Measurements from ENCODE around the gene HTT.
"Not testable (repeated sequence)": the region's sequence is repeated elsewhere in the genome, so short reads cannot be mapped to it uniquely, and the experiment has no call there.

HTT gene

DNA sequence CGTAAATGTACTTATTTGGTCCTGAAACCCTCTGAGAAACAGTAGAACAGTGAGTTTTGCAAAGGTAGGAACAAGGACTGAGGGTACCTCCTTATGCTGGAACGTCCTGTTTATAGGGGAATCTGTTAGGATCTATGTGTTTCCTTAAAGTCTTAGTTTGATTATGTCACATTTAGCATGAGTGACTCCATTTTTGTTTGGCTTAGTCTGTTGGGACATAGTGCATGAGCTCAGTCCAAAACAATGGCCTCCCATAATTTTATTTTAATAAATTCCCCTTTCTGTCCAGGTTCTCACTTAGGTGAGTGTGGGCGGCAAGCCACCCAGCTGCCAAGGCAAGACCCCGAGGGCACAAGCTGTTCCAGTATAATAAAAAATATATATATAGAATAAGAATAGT is 27.9 kb upstream of the HTT start:
- DNase-seq: no peak

DNA sequence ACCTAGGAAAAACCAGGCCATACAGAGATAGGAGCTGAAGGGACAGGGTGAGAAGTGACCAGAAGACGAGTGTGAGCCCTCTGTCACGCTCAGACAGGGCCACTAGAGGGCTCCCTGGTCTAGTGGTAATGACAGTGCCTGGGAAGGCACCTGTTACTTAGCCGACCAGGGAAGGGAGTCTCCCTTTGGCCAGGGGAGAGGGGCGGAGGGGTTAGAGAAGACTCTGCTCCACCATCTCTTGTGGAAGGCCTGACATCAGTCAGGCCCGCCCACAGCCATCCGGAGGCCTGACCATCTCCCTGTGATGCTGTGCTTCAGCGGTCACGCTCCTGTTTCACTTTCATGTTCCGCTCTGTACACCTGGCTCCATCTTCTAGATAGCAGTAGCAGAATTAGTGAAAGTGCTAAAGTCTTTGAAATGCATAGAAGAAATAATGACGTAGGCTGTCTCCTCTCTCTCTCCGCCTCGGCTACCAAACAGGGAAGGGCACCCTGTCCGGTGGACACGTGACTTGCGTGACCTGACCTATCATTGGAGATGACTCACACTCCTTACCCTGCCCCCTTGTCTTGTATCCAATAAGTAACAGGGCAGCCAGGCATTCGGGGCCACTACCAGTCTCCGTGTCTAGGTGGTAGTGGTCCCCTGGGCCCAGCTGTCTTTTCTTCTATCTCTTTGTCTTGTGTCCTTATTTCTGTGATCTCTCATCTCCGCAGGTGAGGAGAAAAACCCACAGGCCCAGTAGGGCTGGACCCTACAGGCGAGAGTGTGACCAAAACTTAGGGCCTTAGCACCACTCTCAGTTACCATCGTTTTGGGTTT is 26.8 kb upstream of the HTT start:
- no peak for DNase-seq

DNA sequence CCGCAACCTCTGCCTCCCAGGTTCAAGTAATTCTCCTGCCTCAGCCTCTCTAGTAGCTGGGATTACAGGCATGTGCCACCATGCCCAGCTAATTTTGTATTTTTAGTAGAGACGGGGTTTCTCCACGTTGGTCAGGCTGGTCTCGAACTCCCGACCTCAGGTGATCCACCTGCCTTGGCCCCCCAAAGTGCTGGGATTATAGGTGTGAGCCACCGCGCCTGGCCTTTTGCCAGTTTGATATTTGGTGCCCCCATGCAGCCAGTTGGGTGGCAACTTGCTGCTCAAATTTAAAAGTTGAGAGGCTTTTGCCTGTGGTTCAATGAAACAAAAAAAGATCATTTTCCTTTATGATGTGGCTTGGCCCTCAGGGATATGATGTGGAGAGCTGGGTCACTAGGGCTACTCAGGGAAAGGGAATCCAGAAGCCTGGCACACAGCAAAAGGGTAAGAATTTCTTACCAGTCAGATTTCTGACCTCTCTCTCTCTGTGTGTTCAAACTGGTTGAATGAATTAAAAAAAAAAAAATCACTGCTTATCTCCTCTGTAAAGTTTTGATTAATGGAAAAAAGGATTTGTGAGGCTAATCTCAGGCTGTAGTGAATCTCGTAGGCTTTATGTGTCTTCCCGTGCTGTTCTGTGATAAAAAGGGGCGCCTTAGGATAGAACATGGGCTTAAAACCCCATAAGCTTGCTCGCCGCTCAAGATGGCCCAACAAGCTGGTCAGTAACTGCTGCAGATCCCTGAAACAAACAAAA is 23.2 kb upstream of the HTT start:
- DNase-seq: not testable (repeated sequence)

DNA sequence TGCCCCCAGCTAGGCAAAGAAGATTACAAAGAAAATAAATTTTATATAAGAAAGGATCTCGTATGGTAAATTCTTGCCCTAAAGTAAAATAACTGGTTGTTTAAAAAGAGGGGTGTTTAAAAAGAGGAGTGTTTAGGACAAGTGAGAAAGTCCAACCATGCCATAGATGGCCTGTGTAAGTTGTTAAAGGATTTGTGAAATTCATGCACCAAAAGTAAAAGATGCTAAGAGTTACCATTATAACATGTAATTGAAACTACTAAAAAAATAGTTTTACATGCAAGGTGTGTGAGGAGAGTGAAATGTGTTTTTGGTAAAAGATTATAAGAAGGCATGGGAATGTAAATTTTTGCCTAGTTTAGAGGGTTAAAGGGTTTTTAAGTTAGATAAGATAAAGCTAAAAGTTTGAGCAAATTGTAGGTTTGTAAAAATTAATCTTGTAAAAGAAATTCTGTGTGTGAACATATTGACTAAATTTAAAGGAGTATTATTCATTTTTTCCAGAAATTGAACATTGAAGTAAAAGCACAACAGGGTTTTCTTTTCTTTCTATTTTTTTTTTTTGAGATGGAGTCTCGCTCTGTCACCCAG is 20.2 kb upstream of the HTT start:
- DNase-seq: no peak

DNA sequence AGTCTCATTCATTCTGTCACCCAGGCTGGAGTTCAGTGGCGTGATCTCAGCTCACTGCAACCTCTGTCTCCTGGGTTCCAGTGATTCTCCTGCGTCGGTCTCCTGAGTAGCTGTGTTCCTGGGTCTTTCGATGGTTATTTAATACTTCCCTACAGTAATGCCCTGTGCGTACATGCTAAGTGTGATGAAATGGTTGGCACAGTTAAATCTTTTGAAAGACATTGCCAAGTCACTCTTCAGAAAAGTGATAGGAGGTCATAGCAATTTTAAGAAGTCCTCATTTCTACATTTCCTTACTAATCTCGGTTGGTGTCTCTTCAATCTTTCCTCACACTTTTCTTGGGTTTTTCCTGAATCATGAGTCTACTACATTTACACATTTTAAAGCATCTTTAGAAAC is 14.5 kb upstream of the HTT start:
- DNase-seq: no peak

DNA sequence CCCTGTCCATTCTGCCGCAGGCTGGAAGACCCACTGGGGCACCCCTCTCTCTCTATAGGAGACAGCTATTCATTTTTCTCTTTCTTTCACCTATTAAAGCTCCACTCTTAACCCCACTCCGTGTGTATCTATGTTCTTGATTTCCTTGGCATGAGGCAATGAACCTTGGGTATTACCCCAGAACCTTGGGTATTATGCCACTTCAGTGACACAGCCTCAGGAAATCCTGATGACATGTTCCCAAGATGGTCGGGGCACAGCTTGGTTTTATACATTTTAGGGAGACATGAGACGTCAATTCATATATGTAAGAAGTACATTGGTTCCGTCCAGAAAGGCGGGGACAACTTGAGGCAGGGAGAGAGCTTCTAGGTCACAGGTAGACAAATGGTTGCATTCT is 13.5 kb upstream of the HTT start:
- DNase-seq: no peak

DNA sequence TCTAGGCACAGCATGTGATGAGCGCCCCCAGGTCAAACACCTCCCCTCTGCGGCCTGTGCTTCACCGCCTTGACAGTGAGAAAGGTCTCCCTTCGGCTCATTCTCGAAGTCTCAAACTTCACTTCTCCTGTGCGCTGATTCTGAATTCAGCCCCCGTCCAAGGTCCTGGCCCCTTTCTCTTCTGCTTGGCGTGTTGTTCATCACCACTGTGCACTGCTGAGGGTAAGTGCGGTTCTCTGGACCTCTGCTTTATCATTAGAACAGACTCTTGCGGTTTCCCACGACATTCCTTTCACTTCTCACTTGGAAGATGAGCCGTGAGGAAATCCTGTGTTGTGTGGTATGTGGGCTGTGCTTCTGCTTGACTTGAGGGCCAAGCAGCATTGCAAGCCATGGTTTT is 12.0 kb upstream of the HTT start:
- no peak for DNase-seq

DNA sequence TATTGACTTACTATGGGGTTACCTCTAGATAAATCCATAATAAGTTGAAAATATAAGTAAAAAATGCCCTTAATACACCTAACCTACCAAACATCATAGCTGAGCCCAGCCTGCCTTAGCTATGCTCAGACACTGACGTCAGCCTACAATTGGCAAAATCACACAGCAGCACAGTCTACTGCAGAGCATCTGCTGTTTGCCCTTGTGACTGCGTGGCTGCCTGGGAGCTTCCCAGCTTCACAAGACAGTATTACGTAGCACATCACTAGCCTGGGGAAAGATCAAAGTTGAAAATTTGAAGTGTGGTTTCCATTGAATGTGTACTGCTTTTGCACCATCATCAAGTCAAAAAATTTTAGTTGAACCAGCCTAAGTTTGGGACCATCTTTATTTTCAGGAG is 8.9 kb upstream of the HTT start:
- DNase-seq: no peak

DNA sequence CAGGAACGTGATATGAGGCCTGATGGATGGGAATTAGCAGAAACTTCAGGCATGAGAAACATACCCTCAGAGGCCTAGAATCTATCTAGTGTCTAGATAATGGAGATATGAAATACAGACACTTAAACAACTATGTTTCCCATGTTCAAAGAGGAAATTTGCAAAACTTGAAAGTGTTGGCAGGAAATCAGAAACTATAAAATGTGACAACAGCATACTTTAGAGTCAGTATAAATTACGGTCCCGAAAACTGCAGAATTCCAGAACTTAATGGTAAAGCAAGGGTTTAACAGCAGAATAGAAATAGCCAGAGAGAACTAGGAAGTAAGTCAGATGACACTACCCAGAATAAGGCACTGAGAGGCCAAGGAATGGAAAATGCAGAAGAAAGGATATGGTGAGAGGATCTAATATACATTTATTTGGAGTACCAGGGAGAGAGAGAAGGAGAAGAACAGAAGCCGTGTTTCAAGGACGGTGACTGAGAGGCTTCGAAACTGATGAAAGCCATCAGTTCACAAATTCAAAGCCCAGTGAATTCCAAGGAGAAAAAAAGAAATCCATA is 7.6 kb upstream of the HTT start:
- DNase-seq: no peak

DNA sequence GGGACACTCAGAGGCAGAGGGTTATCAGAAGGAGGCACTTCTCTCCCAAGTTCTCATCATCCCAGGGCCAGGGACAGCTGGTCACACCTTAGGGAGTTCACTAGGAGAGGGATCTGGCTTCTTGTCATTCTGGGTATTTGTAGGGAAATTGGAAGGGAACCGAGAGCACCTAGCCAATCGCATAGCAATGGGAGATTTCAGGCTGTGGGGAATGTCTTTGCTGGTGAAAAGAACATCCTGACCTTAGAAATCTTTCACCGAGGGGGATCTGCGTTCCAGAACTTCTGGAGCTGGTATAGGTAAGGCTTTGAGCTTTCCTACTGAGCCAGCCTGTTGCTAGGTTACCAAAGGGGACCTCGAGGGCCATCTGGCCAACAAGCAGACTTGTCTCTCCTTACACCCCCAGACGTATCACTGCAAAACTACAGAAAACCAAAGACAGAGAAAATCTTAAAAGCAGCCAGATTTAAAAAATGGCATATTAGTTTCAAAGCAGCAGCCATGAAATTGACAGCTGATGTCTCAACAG is 6.9 kb upstream of the HTT start:
- DNase-seq: no peak

DNA sequence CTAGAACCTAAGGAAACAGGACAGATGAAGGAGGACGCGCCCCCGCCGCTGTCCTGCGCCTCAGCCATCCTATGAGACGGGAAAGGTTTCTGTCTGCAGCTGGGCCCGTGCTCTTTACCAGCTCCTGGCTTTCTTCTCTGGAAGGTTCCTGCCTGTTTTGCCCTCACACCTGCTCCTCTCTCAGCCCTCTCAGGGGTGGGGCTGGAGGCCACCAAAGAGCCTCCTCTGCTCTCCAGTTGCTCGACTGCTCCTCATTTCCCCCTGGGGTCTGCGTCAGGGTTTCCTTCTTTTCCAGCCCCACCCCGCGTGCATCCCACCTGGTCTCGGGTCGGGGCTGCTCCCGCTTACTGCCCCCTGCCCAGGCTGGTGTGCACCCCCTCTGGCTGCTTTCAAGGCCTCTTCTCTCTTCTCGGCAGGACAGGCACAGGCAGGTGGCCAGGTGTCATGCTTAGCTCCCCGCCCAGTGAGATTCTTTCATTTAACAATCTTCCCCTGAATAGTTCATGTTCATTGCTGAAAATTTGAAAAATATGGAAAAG is 4.8 kb upstream of the HTT start:
- DNase-seq: no peak

DNA sequence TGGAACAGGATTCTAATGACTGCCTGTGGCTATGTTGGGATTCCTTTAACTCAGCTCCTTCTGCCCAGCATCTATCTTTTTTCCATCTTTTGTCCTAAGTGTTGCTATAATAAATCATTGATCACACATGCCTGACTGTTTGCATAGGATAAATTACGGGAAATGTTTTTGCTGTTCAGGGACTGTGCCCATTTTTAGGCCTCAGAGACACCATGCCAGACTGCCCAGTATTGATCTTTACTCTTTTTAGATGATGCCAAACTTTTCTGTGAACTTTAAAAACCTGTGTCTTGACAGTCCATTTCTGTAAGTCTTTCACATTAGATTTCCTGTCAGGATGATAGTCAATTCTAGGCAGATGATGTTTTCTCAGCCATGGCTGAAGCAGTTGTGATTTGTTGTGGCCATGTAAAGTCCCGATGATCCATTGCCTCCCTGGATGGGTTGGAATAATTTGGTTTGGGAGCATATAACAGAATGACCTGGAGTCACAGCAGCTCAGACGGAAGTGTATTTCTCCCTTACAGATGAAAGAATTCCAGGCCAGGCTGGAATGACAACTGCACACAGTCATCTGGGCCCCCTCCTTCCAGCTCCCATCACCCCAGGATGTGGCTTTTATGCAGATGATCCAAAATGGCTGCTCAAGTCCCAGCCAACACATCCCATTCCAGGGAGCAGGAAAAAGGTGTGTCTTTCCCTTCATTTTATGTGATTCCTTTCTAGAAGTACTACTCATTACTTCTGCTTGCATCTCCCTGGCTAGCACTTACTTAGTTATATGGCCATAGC is 3.6 kb upstream of the HTT start:
- no peak for DNase-seq

DNA sequence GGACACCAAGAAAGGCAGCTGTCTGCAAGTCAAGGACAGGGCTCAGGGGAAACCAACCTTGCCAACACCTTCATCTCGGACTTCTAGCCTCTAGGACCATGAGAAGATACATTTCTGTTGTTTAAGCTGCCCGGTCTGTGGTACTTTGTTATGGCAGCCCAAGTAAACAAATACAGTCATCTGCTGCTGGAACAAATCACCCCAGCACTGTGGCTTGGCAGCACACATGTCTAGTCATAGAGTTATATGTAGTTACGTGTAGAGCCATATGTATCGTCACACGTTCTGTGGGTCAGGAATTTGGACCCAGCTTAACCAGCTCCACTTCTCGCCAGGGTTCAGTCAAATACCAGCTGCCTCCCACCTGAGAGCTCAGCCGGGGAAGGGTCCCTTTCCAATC is 2.7 kb upstream of the HTT start:
- no peak for DNase-seq

DNA sequence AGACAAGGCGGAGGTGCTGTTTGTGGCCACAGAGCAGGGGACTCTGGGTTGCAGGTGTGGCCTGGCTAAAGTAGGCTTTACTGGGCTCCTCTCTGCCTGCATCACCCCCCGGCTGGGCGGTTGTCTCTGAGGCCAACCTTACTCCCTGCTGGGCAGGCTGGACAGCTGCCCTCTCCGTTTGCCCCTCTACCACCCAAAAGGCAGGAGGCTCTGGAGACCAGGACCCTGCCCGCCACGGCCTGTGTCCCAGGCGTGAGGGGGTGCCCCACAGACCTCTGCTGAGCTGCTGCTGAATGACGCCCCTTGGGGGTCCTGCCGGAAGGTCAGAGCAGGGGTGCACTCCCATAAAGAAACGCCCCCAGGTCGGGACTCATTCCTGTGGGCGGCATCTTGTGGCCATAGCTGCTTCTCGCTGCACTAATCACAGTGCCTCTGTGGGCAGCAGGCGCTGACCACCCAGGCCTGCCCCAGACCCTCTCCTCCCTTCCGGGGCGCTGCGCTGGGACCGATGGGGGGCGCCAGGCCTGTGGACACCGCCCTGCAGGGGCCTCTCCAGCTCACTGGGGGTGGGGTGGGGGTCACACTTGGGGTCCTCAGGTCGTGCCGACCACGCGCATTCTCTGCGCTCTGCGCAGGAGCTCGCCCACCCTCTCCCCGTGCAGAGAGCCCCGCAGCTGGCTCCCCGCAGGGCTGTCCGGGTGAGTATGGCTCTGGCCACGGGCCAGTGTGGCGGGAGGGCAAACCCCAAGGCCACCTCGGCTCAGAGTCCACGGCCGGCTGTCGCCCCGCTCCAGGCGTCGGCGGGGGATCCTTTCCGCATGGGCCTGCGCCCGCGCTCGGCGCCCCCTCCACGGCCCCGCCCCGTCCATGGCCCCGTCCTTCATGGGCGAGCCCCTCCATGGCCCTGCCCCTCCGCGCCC is 1.1 kb upstream of the HTT start:
- no peak for DNase-seq

DNA sequence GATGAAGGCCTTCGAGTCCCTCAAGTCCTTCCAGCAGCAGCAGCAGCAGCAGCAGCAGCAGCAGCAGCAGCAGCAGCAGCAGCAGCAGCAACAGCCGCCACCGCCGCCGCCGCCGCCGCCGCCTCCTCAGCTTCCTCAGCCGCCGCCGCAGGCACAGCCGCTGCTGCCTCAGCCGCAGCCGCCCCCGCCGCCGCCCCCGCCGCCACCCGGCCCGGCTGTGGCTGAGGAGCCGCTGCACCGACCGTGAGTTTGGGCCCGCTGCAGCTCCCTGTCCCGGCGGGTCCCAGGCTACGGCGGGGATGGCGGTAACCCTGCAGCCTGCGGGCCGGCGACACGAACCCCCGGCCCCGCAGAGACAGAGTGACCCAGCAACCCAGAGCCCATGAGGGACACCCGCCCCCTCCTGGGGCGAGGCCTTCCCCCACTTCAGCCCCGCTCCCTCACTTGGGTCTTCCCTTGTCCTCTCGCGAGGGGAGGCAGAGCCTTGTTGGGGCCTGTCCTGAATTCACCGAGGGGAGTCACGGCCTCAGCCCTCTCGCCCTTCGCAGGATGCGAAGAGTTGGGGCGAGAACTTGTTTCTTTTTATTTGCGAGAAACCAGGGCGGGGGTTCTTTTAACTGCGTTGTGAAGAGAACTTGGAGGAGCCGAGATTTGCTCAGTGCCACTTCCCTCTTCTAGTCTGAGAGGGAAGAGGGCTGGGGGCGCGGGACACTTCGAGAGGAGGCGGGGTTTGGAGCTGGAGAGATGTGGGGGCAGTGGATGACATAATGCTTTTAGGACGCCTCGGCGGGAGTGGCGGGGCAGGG is 568 bp downstream of the HTT start:
- DNase-seq: no peak

DNA sequence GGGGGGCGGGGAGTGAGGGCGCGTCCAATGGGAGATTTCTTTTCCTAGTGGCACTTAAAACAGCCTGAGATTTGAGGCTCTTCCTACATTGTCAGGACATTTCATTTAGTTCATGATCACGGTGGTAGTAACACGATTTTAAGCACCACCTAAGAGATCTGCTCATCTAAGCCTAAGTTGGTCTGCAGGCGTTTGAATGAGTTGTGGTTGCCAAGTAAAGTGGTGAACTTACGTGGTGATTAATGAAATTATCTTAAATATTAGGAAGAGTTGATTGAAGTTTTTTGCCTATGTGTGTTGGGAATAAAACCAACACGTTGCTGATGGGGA is 1.1 kb downstream of the HTT start:
- DNase-seq: no peak

DNA sequence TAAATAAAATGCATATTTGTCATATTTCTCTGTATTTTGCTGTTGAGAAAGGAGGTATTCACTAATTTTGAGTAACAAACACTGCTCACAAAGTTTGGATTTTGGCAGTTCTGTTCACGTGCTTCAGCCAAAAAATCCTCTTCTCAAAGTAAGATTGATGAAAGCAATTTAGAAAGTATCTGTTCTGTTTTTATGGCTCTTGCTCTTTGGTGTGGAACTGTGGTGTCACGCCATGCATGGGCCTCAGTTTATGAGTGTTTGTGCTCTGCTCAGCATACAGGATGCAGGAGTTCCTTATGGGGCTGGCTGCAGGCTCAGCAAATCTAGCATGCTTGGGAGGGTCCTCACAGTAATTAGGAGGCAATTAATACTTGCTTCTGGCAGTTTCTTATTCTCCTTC is 3.3 kb downstream of the HTT start:
- DNase-seq: no peak

DNA sequence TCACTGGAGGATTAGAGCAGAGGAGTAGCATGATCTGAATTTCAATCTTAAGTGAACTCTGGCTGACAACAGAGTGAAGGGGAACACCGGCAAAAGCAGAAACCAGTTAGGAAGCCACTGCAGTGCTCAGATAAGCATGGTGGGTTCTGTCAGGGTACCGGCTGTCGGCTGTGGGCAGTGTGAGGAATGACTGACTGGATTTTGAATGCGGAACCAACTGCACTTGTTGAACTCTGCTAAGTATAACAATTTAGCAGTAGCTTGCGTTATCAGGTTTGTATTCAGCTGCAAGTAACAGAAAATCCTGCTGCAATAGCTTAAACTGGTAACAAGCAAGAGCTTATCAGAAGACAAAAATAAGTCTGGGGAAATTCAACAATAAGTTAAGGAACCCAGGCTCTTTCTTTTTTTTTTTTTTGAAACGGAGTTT is 5.2 kb downstream of the HTT start:
- no peak for DNase-seq

DNA sequence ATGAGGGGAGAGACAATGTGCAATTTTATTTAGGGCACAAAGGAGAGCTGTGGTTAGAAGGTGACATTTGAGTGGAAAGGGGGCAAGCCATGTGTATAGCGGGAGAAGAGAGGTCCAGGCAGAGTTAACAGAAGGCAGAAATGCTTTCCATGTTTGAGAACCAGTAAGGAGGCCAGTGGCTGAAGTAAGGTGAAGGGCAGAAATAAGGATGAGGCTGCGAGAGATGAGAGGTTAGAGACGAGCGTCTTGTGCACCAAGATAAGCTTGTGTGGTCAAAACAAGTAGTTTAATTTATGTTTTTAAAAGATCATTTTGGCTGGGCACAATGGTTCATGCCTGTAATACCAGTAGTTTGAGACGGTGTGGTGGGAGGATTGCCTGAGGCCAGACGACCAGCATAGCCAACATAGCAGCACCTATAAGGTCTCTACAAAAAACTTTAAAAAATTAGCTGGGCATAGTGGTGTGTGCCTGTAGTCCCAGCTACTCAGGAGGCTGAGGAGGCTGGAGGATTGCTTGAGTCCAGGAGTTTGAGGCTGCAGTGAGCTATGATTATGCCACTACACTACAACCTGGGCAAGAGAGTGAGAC is 8.5 kb downstream of the HTT start:
- no peak for DNase-seq

DNA sequence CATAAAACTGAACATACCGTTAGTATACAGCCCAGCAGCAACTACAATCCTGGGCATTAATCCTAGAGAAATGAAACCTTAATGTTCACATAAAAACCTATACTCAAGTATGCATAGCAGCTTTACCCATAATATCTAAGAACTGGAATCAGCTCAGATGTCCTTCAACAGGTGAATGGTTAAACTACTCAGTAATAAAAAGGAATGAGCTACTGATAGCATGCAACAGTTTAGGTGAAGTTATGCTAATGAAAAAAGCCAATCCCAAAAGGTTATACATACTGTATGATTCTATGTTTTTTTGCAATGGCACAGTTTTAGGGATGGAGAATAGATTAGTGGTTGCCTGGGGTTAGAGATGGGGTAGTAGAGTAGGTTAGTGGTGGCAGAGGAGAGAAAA is 9.3 kb downstream of the HTT start:
- DNase-seq: no peak

All from NCI-H446 treated with DMSO at 0.1 percent for 48 hours (cell line).